Transverse colon (tissue), 4 donors: ENCODE measurements around the gene TRIM67. TPM values are rescaled to one million over a fixed set of nuclear protein-coding genes. Genes with fewer than 3 reads are reported as not detected.

Experiments used
- DNase-seq: peaks from one replicate; pipeline ENCODE4 v3.0.0-alpha.2; 2019
- H3K27ac ChIP-seq, 4 donors: fragments of 200-600 bp; sonication (generic); 2 replicates each; pipeline ENCODE4 v1.5.1; 2016 to 2018; ENCODE audit warnings: inconsistent platforms in 4 of 4
- H3K27me3 ChIP-seq: fragments of 200-600 bp; sonication (generic); 2 replicates; pipeline ENCODE4 v1.5.1; 2017; ENCODE audit warnings: inconsistent platforms
- H3K36me3 ChIP-seq, 4 donors: fragments of 200-600 bp; sonication (generic); 2 replicates each; pipeline ENCODE4 v1.5.1; 2017 to 2019; ENCODE audit warnings: inconsistent platforms in 4 of 4
- H3K4me1 ChIP-seq, 4 donors: fragments of 200-600 bp; sonication (generic); 2 replicates each; pipeline ENCODE4 v1.5.1; 2017 to 2020; ENCODE audit warnings: inconsistent platforms in 4 of 4
- H3K4me3 ChIP-seq, 4 donors: fragments of 200-600 bp; sonication (generic); 1 replicate in 1 of 4; 2 replicates in 3 of 4; pipeline versions ENCODE4 v1.5.1 to v1.6.1; 2017 to 2019; ENCODE audit warnings: inconsistent platforms in 4 of 4
- H3K9me3 ChIP-seq, 2 donors: fragments of 200-600 bp; sonication (generic); 2 replicates each; pipeline ENCODE4 v1.5.1; 2017 to 2019; ENCODE audit warnings: inconsistent platforms in 2 of 2
- EP300 ChIP-seq: sonication (generic); formaldehyde crosslinking; IDR thresholded peaks from one replicate; pipeline ENCODE4 v1.6.1; 2017; ENCODE audit warnings: antibody characterized with exemption, low read depth
- POLR2A ChIP-seq: fragments of 450-650 bp; IDR thresholded peaks from one replicate; pipeline ENCODE4 v1.6.1; 2016; ENCODE audit warnings: antibody characterized with exemption, mild to moderate bottlenecking, moderate library complexity
- POLR2AphosphoS5 ChIP-seq, 3 donors: sonication (generic); formaldehyde crosslinking; IDR thresholded peaks; one replicate each; pipeline ENCODE4 v1.6.1; 2016; ENCODE audit warnings: antibody characterized with exemption in 3 of 3
- WGBS, 2 donors: methylation state at CpG; one replicate each; pipeline ENCODE4 v1.1.5; 2018; ENCODE audit warnings: low coverage in 1 of 2; 5-methylcytosine and 5-hydroxymethylcytosine counted together
- in situ Hi-C, 4 donors: fragments of 200-750 bp; cut with MboI; loops; one replicate each; pipeline versions ENCODE4 v1.15.0 to v1.15.1; 2017; ENCODE audit warnings: low sequenced_read_pairs in 3 of 4, low pct_ligation_motif_present in 1 of 4, low pct_unique_long_range_greater_than_20kb in 1 of 4
- intact Hi-C: fragments of 100-400 bp; cut with DNase I; formaldehyde crosslinking; loops from one replicate; pipeline ENCODE4 v1.15.1; 2023; ENCODE audit warnings: low total_unique reads
- total RNA-seq, 4 donors: library from RNA; depleted of rRNA; stranded (reverse); fragments of >200 nt; gene quantifications; one replicate each; pipeline ENCODE4 v1.1.0, GENCODE V29; 2016
- TF ChIP-seq, protein P1 (sequence below), 5 experiments: fragments of 200-600 bp in 3 of 5; fragments of 450-650 bp in 2 of 5; sonication (generic) in 3 of 5; IDR thresholded peaks; 1 replicate in 2 of 5; 2 replicates in 3 of 5; pipeline ENCODE4 v1.5.1; 2016 to 2017; ENCODE audit warnings: antibody characterized with exemption in 5 of 5, inconsistent platforms in 3 of 5, mild to moderate bottlenecking in 2 of 5, moderate library complexity in 1 of 5

TRIM67 gene
- total RNA-seq, 4 donors from 2014 or later, result under 0.01 to 0.16 TPM; not detected in 2

GRCh38 chr1:231170875-231171274 is 9.0 kb downstream of the TRIM67 start:
- Histone ChIP-seq H3K27ac (no peak overlapping the region), H3K27me3 (peaks cover 34% of the 10 kb centered on the region), H3K9me3 (no peaks in the 10 kb centered on the region), H3K4me1 (no peaks in the 10 kb centered on the region), H3K4me3 (no peak overlapping the region), H3K36me3 (no peaks in the 10 kb centered on the region)
- DNase-seq, result no peak
- TF ChIP-seq POLR2A (no peak), EP300 (no peak), POLR2AphosphoS5 (IDR thresholded peaks at IDR 0.05) (no peak)
- TF ChIP-seq, protein P1, sequence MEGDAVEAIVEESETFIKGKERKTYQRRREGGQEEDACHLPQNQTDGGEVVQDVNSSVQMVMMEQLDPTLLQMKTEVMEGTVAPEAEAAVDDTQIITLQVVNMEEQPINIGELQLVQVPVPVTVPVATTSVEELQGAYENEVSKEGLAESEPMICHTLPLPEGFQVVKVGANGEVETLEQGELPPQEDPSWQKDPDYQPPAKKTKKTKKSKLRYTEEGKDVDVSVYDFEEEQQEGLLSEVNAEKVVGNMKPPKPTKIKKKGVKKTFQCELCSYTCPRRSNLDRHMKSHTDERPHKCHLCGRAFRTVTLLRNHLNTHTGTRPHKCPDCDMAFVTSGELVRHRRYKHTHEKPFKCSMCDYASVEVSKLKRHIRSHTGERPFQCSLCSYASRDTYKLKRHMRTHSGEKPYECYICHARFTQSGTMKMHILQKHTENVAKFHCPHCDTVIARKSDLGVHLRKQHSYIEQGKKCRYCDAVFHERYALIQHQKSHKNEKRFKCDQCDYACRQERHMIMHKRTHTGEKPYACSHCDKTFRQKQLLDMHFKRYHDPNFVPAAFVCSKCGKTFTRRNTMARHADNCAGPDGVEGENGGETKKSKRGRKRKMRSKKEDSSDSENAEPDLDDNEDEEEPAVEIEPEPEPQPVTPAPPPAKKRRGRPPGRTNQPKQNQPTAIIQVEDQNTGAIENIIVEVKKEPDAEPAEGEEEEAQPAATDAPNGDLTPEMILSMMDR (IDR thresholded peaks at IDR 0.05), result no peak
- 100% methylated on average over 1 of the region's 1 CpG for WGBS, 2 donors
- in situ Hi-C loops, result no loop called here
- intact Hi-C loops, result no loop called here

DNA sequence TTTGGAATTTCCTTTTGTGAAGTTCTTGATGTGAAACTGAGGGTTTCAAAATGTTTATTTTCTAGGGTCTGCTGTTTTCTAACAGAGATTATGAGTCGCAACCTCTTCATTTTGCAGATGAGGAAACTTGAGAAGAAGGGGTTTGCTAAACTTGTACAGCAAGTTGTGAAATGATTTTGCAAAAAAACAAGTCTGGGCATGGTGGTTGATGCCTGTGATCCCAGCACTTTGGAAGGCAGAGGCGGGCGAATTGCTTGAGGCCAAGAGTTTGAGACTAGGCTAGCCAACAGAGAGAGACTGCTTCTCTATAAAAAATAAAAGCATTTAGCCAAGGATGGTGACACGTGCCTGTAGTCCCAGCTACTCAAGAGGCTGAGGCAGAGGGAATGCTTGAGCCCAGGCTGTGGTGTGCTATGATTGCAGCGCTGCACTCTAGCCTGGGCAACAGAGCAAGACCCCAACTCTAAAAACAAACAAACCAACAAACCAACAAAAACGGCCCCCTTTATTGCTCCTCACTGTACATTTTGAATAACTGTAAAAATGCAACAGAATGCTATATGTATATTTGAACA is 9.9 kb downstream of the TRIM67 start:
- Histone ChIP-seq H3K4me3 (no peak overlapping the region), H3K27ac (no peak overlapping the region), H3K4me1 (no peaks in the 10 kb centered on the region), H3K36me3 (no peaks in the 10 kb centered on the region), H3K9me3 (no peaks in the 10 kb centered on the region), H3K27me3 (peaks cover 34% of the 10 kb centered on the region)
- TF ChIP-seq POLR2AphosphoS5 (IDR thresholded peaks at IDR 0.05), result no peak
- no peak for TF ChIP-seq EP300
- TF ChIP-seq POLR2A, result no peak
- TF ChIP-seq, protein P1 (IDR thresholded peaks at IDR 0.05), result no peak
- DNase-seq, result no peak
- in situ Hi-C loops (no loop called here), intact Hi-C loops (no loop called here)
- WGBS, 2 donors, result 65 to 77% methylated on average over 3 to 6 of the region's 6 CpGs

DNA sequence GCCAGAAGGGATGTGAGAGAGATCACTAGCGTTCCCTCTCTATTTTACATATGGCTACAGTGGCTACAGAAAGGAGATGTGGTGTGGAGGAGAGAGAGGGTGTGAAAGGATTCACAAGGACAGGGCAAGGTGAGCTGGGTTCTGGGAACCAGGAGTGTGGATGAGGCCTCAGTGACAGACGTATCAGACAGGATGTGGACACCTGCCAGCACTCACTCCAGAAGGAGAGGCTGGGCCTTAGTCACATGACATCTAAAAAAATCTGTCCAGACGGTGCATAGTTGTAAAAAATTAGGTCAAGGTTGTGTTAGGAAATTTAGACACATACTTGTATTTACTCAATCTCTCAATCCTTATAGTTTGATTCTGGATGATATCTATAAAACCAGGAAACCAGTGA is 10.6 kb downstream of the TRIM67 start:
- Histone ChIP-seq H3K9me3 (no peaks in the 10 kb centered on the region), H3K36me3 (no peaks in the 10 kb centered on the region), H3K4me1 (no peaks in the 10 kb centered on the region), H3K4me3 (no peak overlapping the region), H3K27ac (no peak overlapping the region), H3K27me3 (peaks cover 39% of the 10 kb centered on the region)
- WGBS, 2 donors, result 37 to 56% methylated on average over 2 to 3 of the region's 3 CpGs
- no peak for DNase-seq
- in situ Hi-C loops (no loop called here), intact Hi-C loops (no loop called here)
- no peak for TF ChIP-seq EP300
- no peak for TF ChIP-seq POLR2A
- TF ChIP-seq POLR2AphosphoS5 (IDR thresholded peaks at IDR 0.05), result no peak
- TF ChIP-seq, protein P1 (IDR thresholded peaks at IDR 0.05), result no peak

- Histone ChIP-seq H3K4me3 (no peak overlapping the region), H3K36me3 (no peaks in the 10 kb centered on the region), H3K4me1 (no peaks in the 10 kb centered on the region), H3K27ac (no peak overlapping the region), H3K9me3 (no peaks in the 10 kb centered on the region), H3K27me3 (peaks cover 68% of the 10 kb centered on the region)
- WGBS, 2 donors, result 3 to 50% methylated on average over 1 of the region's 1 CpG
- TF ChIP-seq POLR2A (no peak), POLR2AphosphoS5 (IDR thresholded peaks at IDR 0.05) (no peak), EP300 (no peak)
- TF ChIP-seq, protein P1 (IDR thresholded peaks at IDR 0.05), result no peak
- in situ Hi-C loops, result no loop called here
- intact Hi-C loops, result no loop called here
- no peak for DNase-seq
These were observed 14.6 kb downstream of the TRIM67 start for GRCh38 chr1:231176421-231176820.
